Vagina (tissue), 2 donors: ENCODE results near the gene RNPEP. TPM values are rescaled to one million over a fixed set of nuclear protein-coding genes. Genes with fewer than 3 reads are reported as not detected.

Experiments used
- DNase-seq, 2 donors: peaks; one replicate each; pipeline ENCODE4 v3.0.0-alpha.2; 2017; ENCODE audit errors: extremely low spot score in 2 of 2
- H3K27ac ChIP-seq: fragments of 200-600 bp; sonication (generic); one replicate; pipeline ENCODE4 v1.5.1; 2019
- H3K27me3 ChIP-seq: fragments of 200-600 bp; sonication (generic); one replicate; pipeline ENCODE4 v1.5.1; 2019
- H3K36me3 ChIP-seq, 2 donors: fragments of 200-600 bp; sonication (generic); one replicate each; pipeline ENCODE4 v1.5.1; 2017 to 2019
- H3K4me1 ChIP-seq: fragments of 200-600 bp; sonication (generic); one replicate; pipeline ENCODE4 v1.5.1; 2019
- H3K4me3 ChIP-seq, 2 donors: fragments of 200-600 bp; sonication (generic); 1 replicate in 1 of 2; 2 replicates in 1 of 2; pipeline ENCODE4 v1.5.1; 2016 to 2019
- H3K9me3 ChIP-seq: fragments of 200-600 bp; sonication (generic); one replicate; pipeline ENCODE4 v1.5.1; 2019
- CTCF ChIP-seq, 3 experiments: fragments of 450-650 bp in 2 of 3; fragments of 200-600 bp in 1 of 3; sonication (generic) in 1 of 3; IDR thresholded peaks; one replicate each; pipeline ENCODE4 v1.5.1; 2017 to 2019; ENCODE audit warnings: antibody characterized with exemption in 3 of 3, mild to moderate bottlenecking in 2 of 3, moderate library complexity in 2 of 3
- POLR2A ChIP-seq, 2 donors: fragments of 450-650 bp; IDR thresholded peaks; one replicate each; pipeline ENCODE4 v1.6.1; 2017; ENCODE audit warnings: antibody characterized with exemption in 2 of 2, mild to moderate bottlenecking in 2 of 2, moderate library complexity in 2 of 2
- POLR2AphosphoS5 ChIP-seq, 2 donors: sonication (generic); formaldehyde crosslinking; IDR thresholded peaks; one replicate each; pipeline ENCODE4 v1.9.0; 2017; ENCODE audit warnings: antibody characterized with exemption in 2 of 2, mild to moderate bottlenecking in 2 of 2, low read depth in 1 of 2; ENCODE audit not compliant: insufficient read depth in 1 of 2
- intact Hi-C: fragments of 100-400 bp; cut with DNase I; formaldehyde crosslinking; loops from one replicate; pipeline ENCODE4 v1.15.1; 2023
- total RNA-seq: library from RNA; depleted of rRNA; stranded (reverse); fragments of >200 nt; gene quantifications from one replicate; pipeline ENCODE4 v1.2.3, GENCODE V29; 2016

The RNPEP gene
- total RNA-seq, 1 donor from 2014 or later = 97.7 TPM

- Histone ChIP-seq H3K27ac (no peak overlapping the region), H3K36me3 (peaks cover 0 to 44% of the 10 kb centered on the region in 2 donors), H3K4me3 (no peak overlapping the region), H3K27me3 (no peaks in the 10 kb centered on the region), H3K9me3 (no peaks in the 10 kb centered on the region), H3K4me1 (no peaks in the 10 kb centered on the region)
- intact Hi-C loops = loop anchor here (5.0 kb wide), 1 partner anchor 73 kb away; no protein-coding TSS in a partner anchor
- DNase-seq = no peak
- no peak for TF ChIP-seq POLR2A (IDR thresholded peaks at IDR 0.05)
These were observed 11.9 kb upstream of the RNPEP start for GRCh38 chr1:201970334-201971159.

DNA sequence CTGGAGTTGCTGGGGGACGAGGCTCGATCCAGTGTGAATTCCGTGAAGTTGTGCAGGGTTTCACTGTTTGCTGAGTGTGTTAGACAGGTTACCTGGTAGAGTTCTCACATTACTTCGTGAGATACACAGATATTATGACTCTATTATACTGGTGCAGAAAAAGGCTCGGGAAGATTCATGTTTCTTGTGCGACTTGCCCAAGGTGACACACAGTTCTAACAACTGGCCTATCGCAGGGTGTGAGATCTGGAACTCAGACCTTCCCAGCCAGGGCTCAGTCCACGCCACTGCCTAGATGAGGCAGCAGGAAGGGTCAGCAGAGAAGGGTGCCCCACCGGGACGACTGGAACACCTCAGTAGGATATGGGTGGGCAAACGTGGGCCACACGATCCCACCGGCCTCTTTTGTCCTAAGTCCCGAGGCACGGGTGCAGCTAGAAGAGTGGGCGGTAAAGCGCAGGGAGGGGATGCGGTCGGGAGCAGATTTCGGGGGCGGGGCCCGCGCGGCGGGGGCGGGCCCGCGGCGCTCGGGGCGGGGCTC lies 296 bp upstream of the RNPEP start:
- intact Hi-C loops = no loop called here
- TF ChIP-seq POLR2AphosphoS5 (IDR thresholded peaks at IDR 0.05; ENCODE audit: insufficient read depth in 1 of 2, low read depth in 1 of 2) (no peak), POLR2A (IDR thresholded peaks at IDR 0.05) (no peak), CTCF (IDR thresholded peaks at IDR 0.05) (no peak)
- Histone ChIP-seq H3K9me3 (no peaks in the 10 kb centered on the region), H3K4me1 (peaks cover 40% of the 10 kb centered on the region), H3K27me3 (no peaks in the 10 kb centered on the region), H3K4me3 (peak overlapping the region; percentile 85 to 91), H3K36me3 (no peaks in the 10 kb centered on the region), H3K27ac (peak overlapping the region; percentile 94)
- no peak for DNase-seq

GRCh38 chr1:201983380-201983805 lies 945 bp downstream of the RNPEP start:
- TF ChIP-seq POLR2AphosphoS5 (IDR thresholded peaks at IDR 0.05; ENCODE audit: insufficient read depth in 1 of 2, low read depth in 1 of 2) = no peak
- TF ChIP-seq CTCF (IDR thresholded peaks at IDR 0.05) = no peak
- TF ChIP-seq POLR2A (IDR thresholded peaks at IDR 0.05) = no peak
- Histone ChIP-seq H3K36me3 (no peaks in the 10 kb centered on the region), H3K4me3 (peak overlapping the region; percentile 85 to 91), H3K9me3 (no peaks in the 10 kb centered on the region), H3K4me1 (peaks cover 40% of the 10 kb centered on the region), H3K27me3 (no peaks in the 10 kb centered on the region), H3K27ac (peak overlapping the region; percentile 94)
- no peak for DNase-seq
- intact Hi-C loops = no loop called here

DNA sequence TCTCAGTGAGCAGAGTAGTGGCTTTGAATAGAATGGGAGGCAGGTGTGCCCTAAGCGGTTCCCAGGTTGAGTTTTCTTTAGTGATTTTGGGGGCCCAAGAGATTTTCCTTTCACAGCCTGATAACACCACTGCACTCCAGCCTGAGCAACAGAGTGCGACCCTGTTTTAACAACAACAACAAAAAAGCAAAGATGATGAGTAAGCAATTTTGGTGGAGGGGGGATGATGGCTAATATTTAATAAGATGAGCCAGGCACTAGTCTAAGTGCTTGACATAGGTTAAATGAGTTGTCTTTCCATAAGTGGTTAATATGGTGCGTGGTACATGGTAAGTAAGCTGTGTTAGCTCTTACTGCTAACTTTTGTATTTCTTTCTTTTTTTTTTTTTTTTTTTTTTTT lies 2.0 kb downstream of the RNPEP start:
- DNase-seq = no peak
- no peak overlapping the region for H3K27ac ChIP-seq
- intact Hi-C loops = no loop called here

DNA sequence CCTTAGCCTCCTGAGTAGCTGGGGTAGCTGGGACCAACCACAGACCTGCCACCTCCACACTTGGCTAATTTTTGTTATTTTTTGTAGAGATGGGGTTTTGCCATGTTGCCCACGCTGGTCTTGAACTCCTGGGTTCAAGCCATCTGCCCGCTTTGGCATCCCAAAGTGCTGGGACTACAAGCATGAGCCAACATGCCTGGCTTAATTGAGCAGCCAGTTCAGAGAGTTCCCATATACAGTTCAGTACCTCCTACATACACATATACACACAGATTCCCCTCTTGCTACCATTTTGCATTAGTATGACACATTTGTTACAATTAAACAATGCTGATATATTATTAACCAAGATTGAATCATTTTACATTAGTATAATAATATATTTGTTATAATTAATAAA lies 2.9 kb downstream of the RNPEP start:
- no peak for DNase-seq
- intact Hi-C loops = no loop called here

More for the DNA sequence above, 2.0 kb downstream of the RNPEP start:
- Histone ChIP-seq H3K36me3 (peaks cover 0 to 5% of the 10 kb centered on the region in 2 donors), H3K27me3 (no peaks in the 10 kb centered on the region), H3K4me1 (peaks cover 40% of the 10 kb centered on the region), H3K4me3 (no peak overlapping the region), H3K9me3 (no peaks in the 10 kb centered on the region)
- TF ChIP-seq POLR2A (IDR thresholded peaks at IDR 0.05) (no peak), CTCF (IDR thresholded peaks at IDR 0.05) (no peak)

More for the DNA sequence above, 2.9 kb downstream of the RNPEP start:
- Histone ChIP-seq H3K4me1 (peaks cover 47% of the 10 kb centered on the region), H3K9me3 (no peaks in the 10 kb centered on the region), H3K4me3 (no peak overlapping the region), H3K27me3 (no peaks in the 10 kb centered on the region), H3K36me3 (peaks cover 0 to 14% of the 10 kb centered on the region in 2 donors), H3K27ac (peak overlapping the region; percentile 15)
- TF ChIP-seq CTCF (IDR thresholded peaks at IDR 0.05) (no peak), POLR2A (IDR thresholded peaks at IDR 0.05) (no peak), POLR2AphosphoS5 (IDR thresholded peaks at IDR 0.05; ENCODE audit: insufficient read depth in 1 of 2, low read depth in 1 of 2) (no peak)
